DOHH2 (cell line): ENCODE measurements around the gene C1QTNF6.

Experiments used
- H3F3A ChIP-seq: fragments of 200-600 bp; sonication (generic), shearing (Covaris generic); 2 replicates; pipeline ENCODE4 v1.6.0; 2016; ENCODE audit warnings: antibody characterized with exemption, mild to moderate bottlenecking; ENCODE audit not compliant: control insufficient read depth, insufficient read depth
- H3K27ac ChIP-seq: fragments of 200-600 bp; sonication (generic); 2 replicates; pipeline ENCODE4 v1.5.1; 2014; ENCODE audit warnings: low read depth, mild to moderate bottlenecking, low read length, moderate library complexity
- H3K27me3 ChIP-seq: fragments of 200-600 bp; sonication (generic); 2 replicates; pipeline ENCODE4 v1.6.1; 2014; ENCODE audit warnings: mild to moderate bottlenecking, low read length, mixed read lengths; ENCODE audit not compliant: control insufficient read depth
- H3K36me3 ChIP-seq: fragments of 200-600 bp; sonication (generic); 2 replicates; pipeline ENCODE4 v1.6.1; 2014; ENCODE audit warnings: mild to moderate bottlenecking, low read length, moderate library complexity, mixed read lengths; ENCODE audit not compliant: control insufficient read depth
- H3K4me1 ChIP-seq: fragments of 200-600 bp; sonication (generic); 2 replicates; pipeline ENCODE4 v1.6.1; 2014; ENCODE audit warnings: mild to moderate bottlenecking, low read length, mixed read lengths; ENCODE audit not compliant: control insufficient read depth
- H3K4me2 ChIP-seq: fragments of 200-600 bp; sonication (generic); 2 replicates; pipeline ENCODE4 v1.6.0; 2014; ENCODE audit warnings: mild to moderate bottlenecking, low read length, moderate library complexity
- H3K4me3 ChIP-seq: fragments of 200-600 bp; sonication (generic); 2 replicates; pipeline ENCODE4 v1.5.1; 2014; ENCODE audit warnings: mild to moderate bottlenecking, low read length, mixed read lengths
- H3K79me2 ChIP-seq: fragments of 200-600 bp; sonication (generic); 2 replicates; pipeline ENCODE4 v1.6.1; 2014; ENCODE audit warnings: mild to moderate bottlenecking, low read length, mixed read lengths; ENCODE audit not compliant: control insufficient read depth
- H3K9me2 ChIP-seq: fragments of 200-600 bp; sonication (generic); replicated peaks from 2 replicates; pipeline ENCODE4 v1.6.1; 2014; ENCODE audit warnings: mild to moderate bottlenecking, low read length, mixed read lengths; ENCODE audit not compliant: control insufficient read depth
- H3K9me3 ChIP-seq: fragments of 200-600 bp; sonication (generic); 2 replicates; pipeline ENCODE4 v1.6.1; 2014; ENCODE audit warnings: antibody characterized with exemption, low read length, mixed read lengths; ENCODE audit not compliant: control insufficient read depth, insufficient read depth
- H4K20me1 ChIP-seq: fragments of 200-600 bp; sonication (generic); 2 replicates; pipeline ENCODE4 v1.6.0; 2014; ENCODE audit warnings: low read depth, mild to moderate bottlenecking, antibody characterized with exemption, low read length, moderate library complexity; ENCODE audit not compliant: control insufficient read depth, insufficient read depth
- CTCF ChIP-seq: fragments of 200-600 bp; sonication (generic); IDR thresholded peaks from one replicate; pipeline ENCODE4 v1.5.1; 2014; ENCODE audit warnings: antibody characterized with exemption, mild to moderate bottlenecking, low read depth, low read length; ENCODE audit not compliant: poor library complexity, severe bottlenecking
- EZH2phosphoT487 ChIP-seq: fragments of 200-600 bp; sonication (generic); IDR thresholded peaks from 2 replicates; pipeline ENCODE4 v1.6.1; 2017; ENCODE audit warnings: borderline replicate concordance, mild to moderate bottlenecking, antibody characterized with exemption, low read length, moderate library complexity, mixed read lengths

The C1QTNF6 gene

GRCh38 chr22:37162221-37163095, 25.6 kb downstream of the C1QTNF6 start:
- H3K27me3 ChIP-seq = peaks cover 31% of the 10 kb centered on the region

GRCh38 chr22:37161443-37161842, 26.6 kb downstream of the C1QTNF6 start:
- no peaks in the 10 kb centered on the region for H3K9me2 ChIP-seq
- no peak overlapping the region for H3K4me2 ChIP-seq
- H3K27me3 ChIP-seq = peaks cover 27% of the 10 kb centered on the region
- peaks cover 2% of the 10 kb centered on the region; the same call in 1 of the 2 replicates for H3K4me1 ChIP-seq
- no peaks in the 10 kb centered on the region for H3F3A ChIP-seq
- no peak overlapping the region for H3K27ac ChIP-seq
- H3K36me3 ChIP-seq = no peaks in the 10 kb centered on the region
- TF ChIP-seq CTCF = no peak
- no peak for TF ChIP-seq EZH2phosphoT487
- peaks cover 9% of the 10 kb centered on the region for H3K9me3 ChIP-seq
- no peak overlapping the region for H3K4me3 ChIP-seq
- H3K79me2 ChIP-seq = no peaks in the 10 kb centered on the region
- no peaks in the 10 kb centered on the region for H4K20me1 ChIP-seq

More at GRCh38 chr22:37162221-37163095, 25.6 kb downstream of the C1QTNF6 start:
- Histone ChIP-seq H4K20me1 (no peaks in the 10 kb centered on the region), H3K36me3 (no peaks in the 10 kb centered on the region), H3K4me3 (no peak overlapping the region), H3K9me2 (no peaks in the 10 kb centered on the region), H3K27ac (no peak overlapping the region), H3K79me2 (no peaks in the 10 kb centered on the region), H3F3A (no peaks in the 10 kb centered on the region), H3K4me2 (no peak overlapping the region), H3K9me3 (peaks cover 9% of the 10 kb centered on the region), H3K4me1 (peaks cover 6% of the 10 kb centered on the region)
- no peak for TF ChIP-seq EZH2phosphoT487
- TF ChIP-seq CTCF = no peak

- H3F3A ChIP-seq = no peaks in the 10 kb centered on the region
- TF ChIP-seq CTCF = no peak
- TF ChIP-seq EZH2phosphoT487 = no peak
- H3K9me2 ChIP-seq = no peaks in the 10 kb centered on the region
- no peaks in the 10 kb centered on the region for H3K4me1 ChIP-seq
- H3K27me3 ChIP-seq = peaks cover 29% of the 10 kb centered on the region
- H3K79me2 ChIP-seq = no peaks in the 10 kb centered on the region
- no peak overlapping the region for H3K4me3 ChIP-seq
- H4K20me1 ChIP-seq = no peaks in the 10 kb centered on the region
- H3K4me2 ChIP-seq = no peak overlapping the region
- no peak overlapping the region for H3K27ac ChIP-seq
- peaks cover 9% of the 10 kb centered on the region for H3K9me3 ChIP-seq
- no peaks in the 10 kb centered on the region for H3K36me3 ChIP-seq
Measured at GRCh38 chr22:37160027-37160426, 28.0 kb downstream of the C1QTNF6 start.
